HepG2 (cell line): ENCODE data around the gene CEACAM18. TPM values are rescaled to one million over a fixed set of nuclear protein-coding genes. Genes with fewer than 3 reads are reported as not detected.

Experiments used
- ATAC-seq: fragments of 200-7000 bp; cut with Tn5 transposase; 3 replicates; pipeline ENCODE4 v1.9.1; 2020; ENCODE audit warnings: mild to moderate bottlenecking, moderate library complexity
- BruUV-seq: library from RNA; stranded (reverse); fragments of 400-500 nt; replicated peaks from 2 replicates; lab custom pipeline; 2021; lab: Mats Ljungman, UMichigan
- CTCF ChIA-PET: fragments of 300-600 bp; formaldehyde crosslinking; extraction: SDS; loops from one replicate; lab custom pipeline; 2021; ENCODE audit warnings: low total read pairs, inconsistent platforms, low intra/inter-chr PET ratio; lab: Yijun Ruan, JAX
- POLR2A ChIA-PET: fragments of 350-600 bp; sonication (Branson Sonifier 250); formaldehyde crosslinking; loops from one replicate; lab custom pipeline; 2020; ENCODE audit warnings: antibody characterized with exemption, inconsistent platforms; lab: Yijun Ruan, JAX
- DNase-seq: peaks from one replicate; pipeline ENCODE4 v3.0.0-alpha.2; 2015; ENCODE audit warnings: low spot score
- FAIRE-seq: peaks from 3 replicates; lab custom pipeline; 2011; peaks lifted over from hg19 to GRCh38; lab: Jason Lieb, UNC
- H2AFZ ChIP-seq: one replicate; pipeline ENCODE4 v1.6.1; 2011; ENCODE audit warnings: low read length, inconsistent platforms
- H3K27ac ChIP-seq: fragments of 300-600 bp; 3 replicates; pipeline ENCODE4 v1.8.0; 2011; ENCODE audit warnings: mixed run types, mild to moderate bottlenecking, mixed read lengths, low read length, inconsistent platforms; ENCODE audit not compliant: insufficient read depth; ENCODE audit errors: extremely low read length
- H3K27me3 ChIP-seq, 2 experiments: fragments of 200-600 bp in 1 of 2; 2 replicates in 1 of 2; 3 replicates in 1 of 2; pipeline versions ENCODE4 v1.6.0 to v1.8.0; 2011; ENCODE audit warnings: low read length in 2 of 2, mild to moderate bottlenecking in 2 of 2, moderate library complexity in 2 of 2, inconsistent platforms in 1 of 2; ENCODE audit not compliant: insufficient read depth in 2 of 2, control insufficient read depth in 1 of 2
- H3K36me3 ChIP-seq, 2 experiments: fragments of 200-600 bp in 1 of 2; replicated peaks in 1 of 2; 2 replicates in 1 of 2; 3 replicates in 1 of 2; pipeline versions ENCODE4 v1.5.1 to v1.8.0; 2011; ENCODE audit warnings: low read length in 2 of 2, inconsistent platforms in 1 of 2; ENCODE audit not compliant: insufficient read depth in 2 of 2, control insufficient read depth in 1 of 2
- H3K4me1 ChIP-seq: 2 replicates; pipeline ENCODE4 v1.5.1; 2012; ENCODE audit warnings: low read length, inconsistent platforms; ENCODE audit not compliant: insufficient read depth
- H3K4me2 ChIP-seq: 2 replicates; pipeline ENCODE4 v1.6.0; 2011; ENCODE audit warnings: low read depth, low read length, inconsistent platforms
- H3K4me3 ChIP-seq, 3 experiments: fragments of 200-600 bp in 1 of 3; sonication (generic), shearing (Covaris generic) in 1 of 3; replicated peaks in 1 of 3; 2 replicates each; pipeline ENCODE4 v1.5.1; 2011 to 2016; ENCODE audit warnings: low read length in 3 of 3, inconsistent platforms in 2 of 3, low read depth in 2 of 3, mild to moderate bottlenecking in 2 of 3, control low read depth in 1 of 3, mixed read lengths in 1 of 3; ENCODE audit not compliant: insufficient read depth in 1 of 3
- H3K79me2 ChIP-seq: one replicate; pipeline ENCODE4 v1.6.1; 2011; ENCODE audit warnings: low read length, inconsistent platforms; ENCODE audit not compliant: insufficient read depth
- H3K9ac ChIP-seq: 2 replicates; pipeline ENCODE4 v1.6.0; 2011; ENCODE audit warnings: mild to moderate bottlenecking, low read depth, low read length, inconsistent platforms; ENCODE audit not compliant: insufficient read depth
- H3K9me3 ChIP-seq: 2 replicates; pipeline ENCODE4 v1.5.1; 2012; ENCODE audit warnings: mild to moderate bottlenecking, low read length
- H4K20me1 ChIP-seq: 2 replicates; pipeline ENCODE4 v1.6.0; 2011; ENCODE audit warnings: inconsistent platforms, mild to moderate bottlenecking, low read length, moderate library complexity; ENCODE audit not compliant: insufficient read depth
- ATF7 ChIP-seq, 2 experiments: fragments of 450-650 bp in 1 of 2; sonication (generic) in 1 of 2; formaldehyde crosslinking in 1 of 2; IDR thresholded peaks; 2 replicates each; pipeline versions ENCODE4 v1.4.0 to v1.6.1; 2016 to 2020; ENCODE audit warnings: antibody characterized with exemption in 1 of 2, mild to moderate bottlenecking in 1 of 2, missing genetic modification reagents in 1 of 2
- POGK ChIP-seq: sonication (generic); formaldehyde crosslinking; conservative IDR thresholded peaks from 2 replicates; pipeline ENCODE4 v1.8.0; 2022; ENCODE audit warnings: mild to moderate bottlenecking, moderate library complexity, missing genetic modification reagents
- ZNF460 ChIP-seq: sonication (generic); formaldehyde crosslinking; IDR thresholded peaks from 2 replicates; pipeline ENCODE4 v1.5.1; 2020; ENCODE audit warnings: missing genetic modification reagents, mild to moderate bottlenecking, borderline replicate concordance
- WGBS: methylation state at CpG from one replicate; pipeline ENCODE4 v1.1.6; 2017; ENCODE audit warnings: low lambda C conversion rate; 5-methylcytosine and 5-hydroxymethylcytosine counted together
- in situ Hi-C: cut with HindIII; loops from 2 replicates; pipeline ENCODE4 v1.10.0; 2017; ENCODE audit warnings: low pct_unique_long_range_greater_than_20kb; ENCODE audit not compliant: extremely low pct_ligation_motif_present
- intact Hi-C: fragments of 100-400 bp; cut with micrococcal nuclease; formaldehyde crosslinking; loops from one replicate; pipeline ENCODE4 v1.10.0; 2022; ENCODE audit not compliant: unreplicated experiment
- polyA plus RNA-seq, 8 experiments: library from polyadenylated mRNA; depleted of rRNA in 3 of 8; stranded (reverse) in 7 of 8; unstranded in 1 of 8; fragments of >200 nt; fragmentation: Illumina TruSeq in 4 of 8; extraction: Trizol in 4 of 8; gene quantifications; 2 replicates each; pipeline versions ENCODE4 v1.2.1 to v1.2.3, GENCODE V29; 2011 to 2016; ENCODE audit warnings: low read depth in 4 of 8, missing spikeins in 1 of 8, mixed read lengths in 1 of 8; ENCODE audit not compliant: insufficient read depth in 1 of 8
- total RNA-seq, 5 experiments: library from RNA; depleted of rRNA; stranded (reverse); fragments of >200 nt; fragmentation: Illumina TruSeq; extraction: Trizol; gene quantifications; 2 replicates each; pipeline ENCODE4 v1.2.3, GENCODE V29; 2016; ENCODE audit warnings: low read depth in 1 of 5
- TF ChIP-seq, protein P1 (sequence below), 2 experiments: fragments of 450-650 bp in 1 of 2; sonication (generic) in 1 of 2; formaldehyde crosslinking; IDR thresholded peaks; 2 replicates each; pipeline versions ENCODE4 v1.5.0 to v1.8.0; 2020 to 2022; ENCODE audit warnings: mild to moderate bottlenecking in 1 of 2, missing genetic modification reagents in 1 of 2

The CEACAM18 gene
- total and polyA plus RNA-seq, 2 of the 13 experiments (the other 11 are each of a cell fraction or from before 2014, with no cell fraction given) = not detected

- TF ChIP-seq, protein P1, sequence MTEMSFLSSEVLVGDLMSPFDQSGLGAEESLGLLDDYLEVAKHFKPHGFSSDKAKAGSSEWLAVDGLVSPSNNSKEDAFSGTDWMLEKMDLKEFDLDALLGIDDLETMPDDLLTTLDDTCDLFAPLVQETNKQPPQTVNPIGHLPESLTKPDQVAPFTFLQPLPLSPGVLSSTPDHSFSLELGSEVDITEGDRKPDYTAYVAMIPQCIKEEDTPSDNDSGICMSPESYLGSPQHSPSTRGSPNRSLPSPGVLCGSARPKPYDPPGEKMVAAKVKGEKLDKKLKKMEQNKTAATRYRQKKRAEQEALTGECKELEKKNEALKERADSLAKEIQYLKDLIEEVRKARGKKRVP (CRISPR knock-in tag; IDR thresholded peaks at IDR 0.05) = no peak
- TF ChIP-seq ZNF460 (no peak), ATF7 (IDR thresholded peaks at IDR 0.05) (peak; percentile 58), ATF7 (CRISPR knock-in tag; IDR thresholded peaks at IDR 0.05) (no peak)
Observed at GRCh38 chr19:51477344-51477743, 995 bp upstream of the CEACAM18 start (continued).

DNA sequence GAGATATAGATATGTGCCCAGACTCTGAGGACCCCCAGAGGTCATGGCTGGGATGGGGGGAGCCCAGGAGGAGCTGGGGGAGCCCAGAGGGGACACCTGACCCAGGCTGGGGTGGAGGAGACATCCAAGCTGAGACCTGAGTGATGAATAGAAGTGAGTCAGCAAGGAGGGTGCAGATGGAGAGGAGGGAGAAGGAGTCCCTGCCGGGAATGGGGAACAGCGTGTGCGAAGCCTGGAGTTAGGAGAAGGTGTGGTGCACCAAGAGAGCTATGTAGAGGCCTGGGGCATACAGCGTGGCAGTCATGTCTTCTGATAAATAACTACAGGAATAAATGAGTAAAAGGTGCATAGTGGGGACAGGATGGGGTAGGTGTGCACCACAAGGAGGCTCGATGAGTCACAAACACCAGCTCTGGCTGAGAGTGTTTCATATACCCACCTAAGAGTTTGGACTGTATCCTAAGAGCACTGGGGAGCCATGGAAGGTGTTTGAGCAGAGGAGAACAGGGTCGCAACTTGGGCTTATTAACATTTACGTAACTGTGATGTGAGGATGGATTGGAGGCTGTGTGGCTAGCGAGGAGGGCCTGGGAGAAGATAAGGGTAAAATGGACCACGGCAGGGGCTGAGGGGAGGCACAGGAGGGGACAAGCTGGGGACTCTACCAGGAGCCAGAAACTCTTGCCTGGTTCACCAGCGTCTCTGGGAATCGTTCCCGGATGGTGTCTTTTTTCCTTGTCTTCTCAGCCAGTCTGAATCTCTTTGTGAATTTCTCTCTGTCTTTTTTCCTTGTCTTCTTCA, 1.4 kb downstream of the CEACAM18 start:
- ATAC-seq (no peak), FAIRE-seq (no peak), DNase-seq (no peak)
- no peak for TF ChIP-seq POGK (CRISPR knock-in tag)
- no peak overlapping the region for H3K9ac ChIP-seq
- H3K4me2 ChIP-seq = no peak overlapping the region
- H3K9me3 ChIP-seq = no peaks in the 10 kb centered on the region
- H4K20me1 ChIP-seq = no peaks in the 10 kb centered on the region
- intact Hi-C loops (loop anchor here (2.0 to 10.0 kb wide), 2 partner anchors 41 to 755 kb away; no protein-coding TSS in a partner anchor), in situ Hi-C loops (loop anchor here (10.0 kb wide), 1 partner anchor 175 kb away; no protein-coding TSS in a partner anchor)
- H3K4me3 ChIP-seq = no peak overlapping the region
- no peaks in the 10 kb centered on the region for H3K79me2 ChIP-seq
- BruUV-seq = no TSS peak
- CTCF ChIA-PET = no interaction called here
- POLR2A ChIA-PET = no interaction called here
- 35% methylated on average over 12 of the region's 12 CpGs for WGBS
- no peaks in the 10 kb centered on the region for H3K27me3 ChIP-seq
- no peak overlapping the region for H3K27ac ChIP-seq
- no peaks in the 10 kb centered on the region for H3K36me3 ChIP-seq
- H3K4me1 ChIP-seq = peaks cover 21% of the 10 kb centered on the region
- no peak overlapping the region for H2AFZ ChIP-seq
